GM19395 (cell line): ENCODE data around the gene KIAA0825.
"Not testable (repeated sequence)": the region's sequence is repeated elsewhere in the genome, so short reads cannot be mapped to it uniquely, and the experiment has no call there.

Experiments
- ATAC-seq: cut with Tn5 transposase; IDR thresholded peaks from one replicate; pipeline ENCODE4 v1.9.1; 2021; ENCODE audit warnings: mild to moderate bottlenecking, moderate library complexity; ENCODE audit not compliant: unreplicated experiment

Gene KIAA0825

DNA sequence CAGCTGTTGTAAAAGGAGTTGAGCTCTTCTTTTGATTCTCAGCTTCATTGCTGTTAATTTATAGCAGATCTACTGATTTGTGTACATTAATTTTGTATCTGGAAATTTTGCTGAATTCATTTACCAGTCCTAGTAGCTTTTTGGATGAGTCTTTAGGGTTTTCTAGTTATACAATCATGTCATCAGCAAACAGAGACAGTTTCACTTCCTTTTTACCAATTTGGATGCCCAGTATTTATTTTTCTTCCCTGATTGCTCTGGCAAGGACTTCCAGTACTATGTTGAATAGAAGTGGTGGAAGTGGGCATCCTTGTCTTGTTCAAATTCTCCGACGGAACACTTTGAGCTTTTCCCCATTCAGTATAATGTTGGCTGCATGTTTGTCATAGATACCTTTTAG lies 478.1 kb downstream of the KIAA0825 start:
- ATAC-seq = no peak

DNA sequence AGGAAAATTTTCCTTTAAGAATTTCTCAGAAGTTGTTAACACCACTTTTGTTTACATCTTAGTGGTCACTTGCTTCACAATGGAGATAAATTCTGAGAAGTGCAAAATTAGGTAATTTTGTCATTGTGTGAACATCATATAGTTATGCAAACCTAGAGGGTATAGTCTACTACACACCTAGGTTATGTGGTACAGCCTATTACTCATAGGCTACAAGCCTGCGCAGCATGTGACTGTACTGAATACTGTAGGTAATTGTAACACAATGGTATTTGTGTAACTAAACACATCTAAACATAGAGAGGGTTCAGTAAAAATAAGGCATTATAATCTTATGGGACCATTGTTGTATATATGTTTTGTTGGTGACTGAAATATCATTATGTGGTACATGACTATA lies 488.3 kb downstream of the KIAA0825 start:
- ATAC-seq = no peak

DNA sequence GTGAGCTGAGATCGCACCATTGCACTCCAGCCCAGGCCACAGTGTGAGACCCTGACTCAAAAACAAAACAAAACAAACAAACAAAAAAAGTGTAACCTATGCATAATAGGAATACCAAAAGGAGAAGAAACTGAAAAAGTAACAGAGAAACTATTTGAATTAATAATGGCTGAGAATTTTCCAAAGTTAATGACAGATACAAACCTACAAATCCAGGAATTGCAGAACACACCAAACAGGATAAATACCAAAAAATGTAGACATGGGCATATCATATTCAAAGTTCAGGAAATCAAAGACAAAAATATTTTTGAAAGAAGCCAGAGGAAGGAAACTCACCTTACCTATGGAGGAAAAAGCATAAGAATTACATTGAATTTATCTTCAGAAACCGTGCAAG lies 493.3 kb downstream of the KIAA0825 start:
- no peak for ATAC-seq

DNA sequence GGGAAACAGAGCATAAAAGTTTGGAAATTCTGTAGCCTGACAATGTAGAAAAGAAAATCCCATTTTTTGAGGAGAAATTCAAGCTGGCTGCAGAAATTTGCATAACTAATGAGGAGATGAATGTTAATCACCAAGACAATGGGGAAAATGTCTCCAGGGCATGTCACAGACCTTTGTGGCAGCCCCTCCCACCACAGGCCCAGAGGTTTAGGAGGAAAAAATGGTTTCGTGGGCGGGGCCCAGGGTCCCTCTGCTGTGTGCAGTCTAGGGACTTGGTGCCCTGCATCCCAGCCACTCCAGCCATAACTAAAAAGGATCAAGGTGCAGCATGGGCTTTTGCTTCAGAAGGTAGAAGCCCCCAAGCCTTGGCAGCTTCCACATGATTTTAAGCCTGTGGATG lies 502.1 kb downstream of the KIAA0825 start:
- not testable (repeated sequence) for ATAC-seq

DNA sequence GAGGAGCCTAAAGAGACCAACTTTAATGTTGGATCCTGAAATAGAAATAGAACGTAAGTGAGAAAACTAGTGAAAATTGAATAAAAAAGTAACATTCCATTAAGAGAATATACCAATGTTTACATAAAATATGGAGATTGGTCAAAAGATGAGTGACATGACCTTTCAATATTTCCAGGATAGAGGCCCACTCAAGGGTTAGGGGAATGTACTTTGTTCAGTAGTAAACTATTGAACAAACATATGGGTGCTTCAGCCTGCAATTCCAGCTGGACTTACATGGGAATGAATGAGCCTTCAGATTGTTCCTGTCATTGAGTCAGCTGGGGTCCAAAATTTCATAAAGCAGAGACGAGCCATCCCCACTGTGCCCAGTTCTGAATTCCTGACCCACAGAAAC lies 505.3 kb downstream of the KIAA0825 start:
- no peak for ATAC-seq

DNA sequence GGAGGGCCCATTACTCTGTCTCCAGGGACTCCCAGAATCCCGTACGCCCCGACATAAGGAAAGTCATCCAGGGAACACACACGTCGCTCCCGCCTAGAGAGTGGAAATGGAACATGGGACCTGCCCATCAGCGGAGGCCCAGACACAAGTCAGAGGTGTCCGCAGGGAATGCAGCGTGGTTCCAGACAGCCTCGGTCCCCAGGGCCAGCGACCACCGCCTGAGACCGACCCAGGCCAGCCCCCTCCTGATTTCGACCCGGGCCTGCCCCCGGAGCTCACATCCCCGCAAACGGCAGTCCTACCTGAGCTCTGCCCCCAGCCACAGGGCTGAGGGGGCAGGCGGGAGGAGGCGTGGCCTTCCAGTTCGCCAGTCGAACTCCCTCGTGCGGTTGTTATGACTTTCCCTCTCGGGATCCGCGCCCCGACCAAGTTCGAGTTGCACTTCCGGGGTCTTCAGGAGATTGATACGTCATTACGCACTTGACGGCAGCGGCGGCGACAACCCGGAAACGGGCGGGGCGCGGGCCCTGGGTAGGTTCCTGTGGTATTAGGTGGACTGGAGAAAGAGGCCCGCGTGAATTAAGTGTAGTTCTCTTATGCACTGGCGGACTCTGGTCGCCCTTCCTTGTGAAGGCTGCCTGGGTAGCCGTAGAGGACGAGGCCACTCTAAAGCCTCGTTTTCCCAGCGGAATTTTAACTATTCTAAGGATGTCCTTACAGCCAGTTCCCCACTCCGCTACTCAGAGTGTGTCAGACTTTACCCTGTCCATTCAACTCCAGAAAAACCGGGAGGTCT lies 507.0 kb downstream of the KIAA0825 start:
- ATAC-seq = peak; percentile 99

DNA sequence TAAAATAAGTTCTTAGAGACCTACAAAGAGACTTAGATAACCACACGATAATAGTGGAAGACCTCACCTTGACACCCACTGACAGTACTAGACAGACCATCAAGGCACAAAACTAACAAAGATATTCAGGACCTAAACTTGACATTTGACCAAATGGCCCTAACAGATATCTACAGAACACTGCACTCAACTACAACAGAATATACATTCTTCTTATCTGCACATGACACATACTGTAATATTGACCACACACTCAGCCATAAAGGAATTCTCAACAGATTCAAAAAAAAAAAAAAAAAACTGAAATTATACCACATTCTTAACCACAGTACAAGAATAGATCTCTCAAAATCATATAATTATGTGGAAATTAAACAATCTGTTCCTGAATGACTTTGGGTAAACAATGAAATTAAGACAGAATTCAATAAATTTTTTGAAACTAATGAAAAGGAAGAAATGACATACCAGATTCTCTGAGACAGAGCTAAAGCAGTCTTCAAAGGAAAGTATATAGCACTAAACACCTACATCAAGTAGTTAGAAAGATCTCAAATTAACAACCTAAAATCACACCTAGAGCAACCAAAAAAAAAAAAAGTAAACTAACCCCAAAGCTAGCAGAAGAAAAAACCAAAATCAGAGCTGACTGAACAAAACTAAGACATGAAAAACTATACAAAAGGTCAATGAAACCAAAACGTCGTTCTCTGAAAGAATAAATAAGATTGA lies 514.7 kb downstream of the KIAA0825 start:
- ATAC-seq = no peak
